ENCODE measurements around the gene GRID2.

DNA sequence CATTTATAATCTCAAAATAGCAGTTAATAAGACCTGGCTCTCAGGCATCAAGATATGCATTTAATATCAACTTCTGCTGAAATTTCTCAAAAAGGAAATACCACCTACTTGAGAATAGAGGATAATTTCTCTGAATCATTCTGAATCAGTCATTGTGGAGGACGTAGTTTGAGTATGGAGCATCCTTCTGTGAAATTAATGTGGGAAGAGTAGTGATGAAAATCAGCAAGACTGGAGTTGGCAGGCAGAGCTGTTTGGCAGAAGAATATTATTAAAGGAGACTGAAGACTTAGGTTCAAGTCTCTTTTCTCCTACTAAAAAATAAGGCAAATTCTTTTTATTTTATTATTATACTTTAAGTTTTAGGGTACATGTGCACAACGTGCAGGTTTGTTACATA lies 1199.2 kb downstream of the GRID2 start:
- no peak for TF ChIP-seq SP1 (IDR thresholded peaks at IDR 0.05)
- TF ChIP-seq, protein P1, sequence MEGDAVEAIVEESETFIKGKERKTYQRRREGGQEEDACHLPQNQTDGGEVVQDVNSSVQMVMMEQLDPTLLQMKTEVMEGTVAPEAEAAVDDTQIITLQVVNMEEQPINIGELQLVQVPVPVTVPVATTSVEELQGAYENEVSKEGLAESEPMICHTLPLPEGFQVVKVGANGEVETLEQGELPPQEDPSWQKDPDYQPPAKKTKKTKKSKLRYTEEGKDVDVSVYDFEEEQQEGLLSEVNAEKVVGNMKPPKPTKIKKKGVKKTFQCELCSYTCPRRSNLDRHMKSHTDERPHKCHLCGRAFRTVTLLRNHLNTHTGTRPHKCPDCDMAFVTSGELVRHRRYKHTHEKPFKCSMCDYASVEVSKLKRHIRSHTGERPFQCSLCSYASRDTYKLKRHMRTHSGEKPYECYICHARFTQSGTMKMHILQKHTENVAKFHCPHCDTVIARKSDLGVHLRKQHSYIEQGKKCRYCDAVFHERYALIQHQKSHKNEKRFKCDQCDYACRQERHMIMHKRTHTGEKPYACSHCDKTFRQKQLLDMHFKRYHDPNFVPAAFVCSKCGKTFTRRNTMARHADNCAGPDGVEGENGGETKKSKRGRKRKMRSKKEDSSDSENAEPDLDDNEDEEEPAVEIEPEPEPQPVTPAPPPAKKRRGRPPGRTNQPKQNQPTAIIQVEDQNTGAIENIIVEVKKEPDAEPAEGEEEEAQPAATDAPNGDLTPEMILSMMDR (IDR thresholded peaks at IDR 0.05; ENCODE audit: low read depth, low read length, missing input control) = no peak
- TF ChIP-seq EGR1 (IDR thresholded peaks at IDR 0.05; ENCODE audit: low read depth in 2 of 2) = no peak
- TF ChIP-seq, protein P2, sequence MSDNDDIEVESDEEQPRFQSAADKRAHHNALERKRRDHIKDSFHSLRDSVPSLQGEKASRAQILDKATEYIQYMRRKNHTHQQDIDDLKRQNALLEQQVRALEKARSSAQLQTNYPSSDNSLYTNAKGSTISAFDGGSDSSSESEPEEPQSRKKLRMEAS (IDR thresholded peaks at IDR 0.05) = no peak

Data from liver (tissue), 3 donors.